ENCODE measurements around the gene TPM3. TPM values are rescaled to one million over a fixed set of nuclear protein-coding genes. Genes with fewer than 3 reads are reported as not detected.
A peak's percentile ranks its signal among the peaks of the same experiment; 100 is the strongest.

Gene TPM3
- total and polyA plus RNA-seq, 9 of the 15 experiments (the other 6 are each of a cell fraction or from before 2014, with no cell fraction given) = 202 to 604 (median 421) TPM

DNA sequence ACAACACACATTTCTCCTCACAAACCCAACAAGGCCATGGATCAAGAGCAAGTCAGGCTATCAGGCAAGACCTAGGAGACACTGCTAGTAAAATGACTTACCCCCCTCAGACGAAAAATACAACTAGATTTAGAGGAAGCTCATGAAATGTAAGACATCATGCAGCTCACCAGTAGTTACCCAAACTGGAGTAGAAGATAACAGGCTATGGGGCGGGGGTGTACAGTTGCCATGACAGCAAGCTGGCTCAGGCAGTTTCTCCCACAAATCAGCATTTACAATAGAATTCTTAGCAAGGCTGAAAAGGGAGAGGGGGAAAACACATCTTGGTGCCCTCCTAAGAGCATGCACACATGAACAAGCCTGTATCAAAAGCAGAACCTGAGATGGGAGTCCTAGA is 13.9 kb downstream of the TPM3 start (continued):
- TF ChIP-seq MYNN (IDR thresholded peaks at IDR 0.05) = no peak
- no peak for TF ChIP-seq MYNN (CRISPR knock-in tag; IDR thresholded peaks at IDR 0.05)
- no peak for TF ChIP-seq NCOA1 (IDR thresholded peaks at IDR 0.05; ENCODE audit: low read depth)
- TF ChIP-seq SPI1 (IDR thresholded peaks at IDR 0.05; ENCODE audit: borderline replicate concordance, low read depth, low read length) = no peak
- TF ChIP-seq, protein P1, sequence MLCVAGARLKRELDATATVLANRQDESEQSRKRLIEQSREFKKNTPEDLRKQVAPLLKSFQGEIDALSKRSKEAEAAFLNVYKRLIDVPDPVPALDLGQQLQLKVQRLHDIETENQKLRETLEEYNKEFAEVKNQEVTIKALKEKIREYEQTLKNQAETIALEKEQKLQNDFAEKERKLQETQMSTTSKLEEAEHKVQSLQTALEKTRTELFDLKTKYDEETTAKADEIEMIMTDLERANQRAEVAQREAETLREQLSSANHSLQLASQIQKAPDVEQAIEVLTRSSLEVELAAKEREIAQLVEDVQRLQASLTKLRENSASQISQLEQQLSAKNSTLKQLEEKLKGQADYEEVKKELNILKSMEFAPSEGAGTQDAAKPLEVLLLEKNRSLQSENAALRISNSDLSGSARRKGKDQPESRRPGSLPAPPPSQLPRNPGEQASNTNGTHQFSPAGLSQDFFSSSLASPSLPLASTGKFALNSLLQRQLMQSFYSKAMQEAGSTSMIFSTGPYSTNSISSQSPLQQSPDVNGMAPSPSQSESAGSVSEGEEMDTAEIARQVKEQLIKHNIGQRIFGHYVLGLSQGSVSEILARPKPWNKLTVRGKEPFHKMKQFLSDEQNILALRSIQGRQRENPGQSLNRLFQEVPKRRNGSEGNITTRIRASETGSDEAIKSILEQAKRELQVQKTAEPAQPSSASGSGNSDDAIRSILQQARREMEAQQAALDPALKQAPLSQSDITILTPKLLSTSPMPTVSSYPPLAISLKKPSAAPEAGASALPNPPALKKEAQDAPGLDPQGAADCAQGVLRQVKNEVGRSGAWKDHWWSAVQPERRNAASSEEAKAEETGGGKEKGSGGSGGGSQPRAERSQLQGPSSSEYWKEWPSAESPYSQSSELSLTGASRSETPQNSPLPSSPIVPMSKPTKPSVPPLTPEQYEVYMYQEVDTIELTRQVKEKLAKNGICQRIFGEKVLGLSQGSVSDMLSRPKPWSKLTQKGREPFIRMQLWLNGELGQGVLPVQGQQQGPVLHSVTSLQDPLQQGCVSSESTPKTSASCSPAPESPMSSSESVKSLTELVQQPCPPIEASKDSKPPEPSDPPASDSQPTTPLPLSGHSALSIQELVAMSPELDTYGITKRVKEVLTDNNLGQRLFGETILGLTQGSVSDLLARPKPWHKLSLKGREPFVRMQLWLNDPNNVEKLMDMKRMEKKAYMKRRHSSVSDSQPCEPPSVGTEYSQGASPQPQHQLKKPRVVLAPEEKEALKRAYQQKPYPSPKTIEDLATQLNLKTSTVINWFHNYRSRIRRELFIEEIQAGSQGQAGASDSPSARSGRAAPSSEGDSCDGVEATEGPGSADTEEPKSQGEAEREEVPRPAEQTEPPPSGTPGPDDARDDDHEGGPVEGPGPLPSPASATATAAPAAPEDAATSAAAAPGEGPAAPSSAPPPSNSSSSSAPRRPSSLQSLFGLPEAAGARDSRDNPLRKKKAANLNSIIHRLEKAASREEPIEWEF (CRISPR knock-in tag; IDR thresholded peaks at IDR 0.05) = no peak
- TF ChIP-seq, protein P2, sequence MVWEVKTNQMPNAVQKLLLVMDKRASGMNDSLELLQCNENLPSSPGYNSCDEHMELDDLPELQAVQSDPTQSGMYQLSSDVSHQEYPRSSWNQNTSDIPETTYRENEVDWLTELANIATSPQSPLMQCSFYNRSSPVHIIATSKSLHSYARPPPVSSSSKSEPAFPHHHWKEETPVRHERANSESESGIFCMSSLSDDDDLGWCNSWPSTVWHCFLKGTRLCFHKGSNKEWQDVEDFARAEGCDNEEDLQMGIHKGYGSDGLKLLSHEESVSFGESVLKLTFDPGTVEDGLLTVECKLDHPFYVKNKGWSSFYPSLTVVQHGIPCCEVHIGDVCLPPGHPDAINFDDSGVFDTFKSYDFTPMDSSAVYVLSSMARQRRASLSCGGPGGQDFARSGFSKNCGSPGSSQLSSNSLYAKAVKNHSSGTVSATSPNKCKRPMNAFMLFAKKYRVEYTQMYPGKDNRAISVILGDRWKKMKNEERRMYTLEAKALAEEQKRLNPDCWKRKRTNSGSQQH (CRISPR knock-in tag; IDR thresholded peaks at IDR 0.05) = no peak
- TF ChIP-seq MXI1 (IDR thresholded peaks at IDR 0.05; ENCODE audit: low read depth, low read length) = peak; percentile 80
- TF ChIP-seq TCF3 (CRISPR knock-in tag; IDR thresholded peaks at IDR 0.05) = peak; percentile 44
- peak; percentile 30; the same call in 1 of the 2 replicates for TF ChIP-seq CBFA2T3 (IDR thresholded peaks at IDR 0.05)
- TF ChIP-seq EP300 (IDR thresholded peaks at IDR 0.05; ENCODE audit: low read length) = peak; percentile 28; the same call in 1 of the 2 replicates
- TF ChIP-seq SRSF9 (IDR thresholded peaks at IDR 0.05; ENCODE audit: borderline replicate concordance, low read depth, low read length) = no peak
- TF ChIP-seq, protein P3, sequence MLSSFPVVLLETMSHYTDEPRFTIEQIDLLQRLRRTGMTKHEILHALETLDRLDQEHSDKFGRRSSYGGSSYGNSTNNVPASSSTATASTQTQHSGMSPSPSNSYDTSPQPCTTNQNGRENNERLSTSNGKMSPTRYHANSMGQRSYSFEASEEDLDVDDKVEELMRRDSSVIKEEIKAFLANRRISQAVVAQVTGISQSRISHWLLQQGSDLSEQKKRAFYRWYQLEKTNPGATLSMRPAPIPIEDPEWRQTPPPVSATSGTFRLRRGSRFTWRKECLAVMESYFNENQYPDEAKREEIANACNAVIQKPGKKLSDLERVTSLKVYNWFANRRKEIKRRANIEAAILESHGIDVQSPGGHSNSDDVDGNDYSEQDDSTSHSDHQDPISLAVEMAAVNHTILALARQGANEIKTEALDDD (IDR thresholded peaks at IDR 0.05) = peak; percentile 99
- TF ChIP-seq, protein P4, sequence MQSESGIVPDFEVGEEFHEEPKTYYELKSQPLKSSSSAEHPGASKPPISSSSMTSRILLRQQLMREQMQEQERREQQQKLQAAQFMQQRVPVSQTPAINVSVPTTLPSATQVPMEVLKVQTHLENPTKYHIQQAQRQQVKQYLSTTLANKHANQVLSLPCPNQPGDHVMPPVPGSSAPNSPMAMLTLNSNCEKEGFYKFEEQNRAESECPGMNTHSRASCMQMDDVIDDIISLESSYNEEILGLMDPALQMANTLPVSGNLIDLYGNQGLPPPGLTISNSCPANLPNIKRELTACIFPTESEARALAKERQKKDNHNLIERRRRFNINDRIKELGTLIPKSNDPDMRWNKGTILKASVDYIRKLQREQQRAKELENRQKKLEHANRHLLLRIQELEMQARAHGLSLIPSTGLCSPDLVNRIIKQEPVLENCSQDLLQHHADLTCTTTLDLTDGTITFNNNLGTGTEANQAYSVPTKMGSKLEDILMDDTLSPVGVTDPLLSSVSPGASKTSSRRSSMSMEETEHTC (IDR thresholded peaks at IDR 0.05) = no peak
- no peak for TF ChIP-seq ZNF384 (IDR thresholded peaks at IDR 0.05; ENCODE audit: low read depth, low read length)
- TF ChIP-seq, protein P5, sequence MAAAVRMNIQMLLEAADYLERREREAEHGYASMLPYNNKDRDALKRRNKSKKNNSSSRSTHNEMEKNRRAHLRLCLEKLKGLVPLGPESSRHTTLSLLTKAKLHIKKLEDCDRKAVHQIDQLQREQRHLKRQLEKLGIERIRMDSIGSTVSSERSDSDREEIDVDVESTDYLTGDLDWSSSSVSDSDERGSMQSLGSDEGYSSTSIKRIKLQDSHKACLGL (CRISPR knock-in tag; IDR thresholded peaks at IDR 0.05; ENCODE audit: borderline replicate concordance, poor library complexity, severe bottlenecking) = no peak
- TF ChIP-seq, protein P6, sequence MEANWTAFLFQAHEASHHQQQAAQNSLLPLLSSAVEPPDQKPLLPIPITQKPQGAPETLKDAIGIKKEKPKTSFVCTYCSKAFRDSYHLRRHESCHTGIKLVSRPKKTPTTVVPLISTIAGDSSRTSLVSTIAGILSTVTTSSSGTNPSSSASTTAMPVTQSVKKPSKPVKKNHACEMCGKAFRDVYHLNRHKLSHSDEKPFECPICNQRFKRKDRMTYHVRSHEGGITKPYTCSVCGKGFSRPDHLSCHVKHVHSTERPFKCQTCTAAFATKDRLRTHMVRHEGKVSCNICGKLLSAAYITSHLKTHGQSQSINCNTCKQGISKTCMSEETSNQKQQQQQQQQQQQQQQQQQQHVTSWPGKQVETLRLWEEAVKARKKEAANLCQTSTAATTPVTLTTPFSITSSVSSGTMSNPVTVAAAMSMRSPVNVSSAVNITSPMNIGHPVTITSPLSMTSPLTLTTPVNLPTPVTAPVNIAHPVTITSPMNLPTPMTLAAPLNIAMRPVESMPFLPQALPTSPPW (CRISPR knock-in tag; IDR thresholded peaks at IDR 0.05) = peak; percentile 50; the same call in 1 of the 2 replicates
- no peak for TF ChIP-seq LEF1 (IDR thresholded peaks at IDR 0.05)
- TF ChIP-seq RFX1 (IDR thresholded peaks at IDR 0.05) = peak; percentile 96

All from K562 (cell line).